Adrenal gland (tissue), 12 donors: ENCODE results near the gene CTXN3. TPM values are rescaled to one million over a fixed set of nuclear protein-coding genes. Genes with fewer than 3 reads are reported as not detected.
"Not testable (repeated sequence)": the region's sequence is repeated elsewhere in the genome, so short reads cannot be mapped to it uniquely, and the experiment has no call there.

Source experiments
- DNase-seq, 7 donors: peaks; one replicate each; pipeline ENCODE4 v3.0.0-alpha.2; 2019 to 2020
- H3K27ac ChIP-seq, 5 donors: fragments of 200-600 bp; sonication (generic) in 4 of 5; 1 replicate in 3 of 5; 2 replicates in 2 of 5; pipeline versions ENCODE4 v1.5.1 to v1.8.0; 2016 to 2020; ENCODE audit warnings: mild to moderate bottlenecking in 1 of 5
- H3K27me3 ChIP-seq: fragments of 200-600 bp; 2 replicates; pipeline ENCODE4 v1.8.0; 2021
- H3K36me3 ChIP-seq, 2 donors: fragments of 200-600 bp; replicated peaks in 1 of 2; 1 replicate in 1 of 2; 2 replicates in 1 of 2; pipeline versions ENCODE4 v1.5.1 to v1.8.0; 2018 to 2022
- H3K4me1 ChIP-seq, 2 donors: fragments of 200-600 bp; replicated peaks in 1 of 2; 1 replicate in 1 of 2; 2 replicates in 1 of 2; pipeline versions ENCODE4 v1.5.1 to v1.8.0; 2018 to 2021
- H3K4me3 ChIP-seq, 4 donors: fragments of 200-600 bp; sonication (generic) in 3 of 4; one replicate each; pipeline ENCODE4 v1.5.1; 2016 to 2018
- H3K9me3 ChIP-seq, 3 donors: fragments of 200-600 bp; sonication (generic) in 1 of 3; replicated peaks in 1 of 3; 1 replicate in 2 of 3; 2 replicates in 1 of 3; pipeline versions ENCODE4 v1.5.1 to v1.8.0; 2016 to 2021
- CTCF ChIP-seq, 6 experiments: fragments of 450-650 bp in 4 of 6; fragments of 200-600 bp in 2 of 6; sonication (generic) in 1 of 6; IDR thresholded peaks; 1 replicate in 5 of 6; 2 replicates in 1 of 6; pipeline versions ENCODE4 v1.5.1 to v1.8.0; 2016 to 2021; ENCODE audit warnings: antibody characterized with exemption in 6 of 6, mild to moderate bottlenecking in 2 of 6, moderate library complexity in 1 of 6
- POLR2A ChIP-seq, 2 donors: fragments of 450-650 bp; IDR thresholded peaks; one replicate each; pipeline ENCODE4 v1.6.1; 2017; ENCODE audit warnings: antibody characterized with exemption in 2 of 2, mild to moderate bottlenecking in 2 of 2, moderate library complexity in 1 of 2
- WGBS, 4 donors: extraction: QIAGEN DNeasy Blood & Tissue Kit in 2 of 4; methylation state at CpG; one replicate each; pipeline versions ENCODE4 v1.1.5 to v1.1.7; 2013 to 2017; 5-methylcytosine and 5-hydroxymethylcytosine counted together
- intact Hi-C, 2 donors: fragments of 100-400 bp; cut with DNase I; formaldehyde crosslinking; loops; one replicate each; pipeline versions ENCODE4 v1.14.1 to v1.15.0; 2022 to 2023
- polyA plus RNA-seq, 3 donors: library from polyadenylated mRNA; stranded (reverse); fragments of 200-250 nt in 2 of 3; fragments of 350-450 nt in 1 of 3; fragmentation: Illumina TruSeq in 1 of 3; extraction: RNeasy Lipid Tissue Mini Kit (QIAGEN cat#74804) in 1 of 3; gene quantifications; one replicate each; pipeline ENCODE4 v1.2.3, GENCODE V29; 2013 to 2014
- total RNA-seq, 9 donors: library from RNA; depleted of rRNA in 4 of 9; stranded (reverse); fragments of >200 nt in 4 of 9; fragments of 120-200 nt in 1 of 9; fragmentation: NEBNext Ultra II Directional in 1 of 9; extraction: Animal tissue kit (Norgen Biotek cat#: 25700) in 1 of 9; gene quantifications; one replicate each; pipeline versions ENCODE4 v1.1.0 to v1.2.4, GENCODE V29; 2013 to 2023
- donor health status: healthy with polysubstance abuse.
- donor health status: Bipolar disorder and iron deficiency.
- donor health status: DM: yes; HTN: yes; CAD: no.
- donor health status: DM: no; HTN: no; CAD: no.
- donor health status: DM: no; HTN: no; CAD: no.
- donor health status: DM: yes; HTN: yes; CAD: no.

CTXN3 gene
- total and polyA plus RNA-seq, 12 donors, result not detected

- 79 to 89% (median 82%) methylated on average over 6 of the region's 6 CpGs for WGBS, 4 donors
- H3K27ac ChIP-seq, result no peak overlapping the region
- H3K36me3 ChIP-seq, result no peaks in the 10 kb centered on the region
- TF ChIP-seq POLR2A (IDR thresholded peaks at IDR 0.05) (no peak), CTCF (IDR thresholded peaks at IDR 0.05) (no peak)
- no peaks in the 10 kb centered on the region for H3K4me1 ChIP-seq
- H3K9me3 ChIP-seq, result no peaks in the 10 kb centered on the region
- intact Hi-C loops, result no loop called here
- H3K4me3 ChIP-seq, result no peak overlapping the region
- no peaks in the 10 kb centered on the region for H3K27me3 ChIP-seq
- DNase-seq, result no peak
Observed at GRCh38 chr5:127671218-127671617, 22.3 kb downstream of the CTXN3 start.

GRCh38 chr5:127673117-127673800 is 24.4 kb downstream of the CTXN3 start:
- no peaks in the 10 kb centered on the region for H3K9me3 ChIP-seq
- H3K4me3 ChIP-seq, result no peak overlapping the region
- no peaks in the 10 kb centered on the region for H3K36me3 ChIP-seq
- no peaks in the 10 kb centered on the region for H3K4me1 ChIP-seq
- no peaks in the 10 kb centered on the region for H3K27me3 ChIP-seq
- WGBS, 4 donors, result 59 to 67% (median 62%) methylated on average over 2 of the region's 2 CpGs
- intact Hi-C loops, result no loop called here
- TF ChIP-seq CTCF (IDR thresholded peaks at IDR 0.05), result no peak
- no peak for TF ChIP-seq POLR2A (IDR thresholded peaks at IDR 0.05)
- no peak for DNase-seq
- H3K27ac ChIP-seq, result no peak overlapping the region

GRCh38 chr5:127676951-127677350 is 28.1 kb downstream of the CTXN3 start:
- H3K4me1 ChIP-seq, H3K36me3 ChIP-seq, H3K27ac ChIP-seq, DNase-seq, H3K9me3 ChIP-seq, intact Hi-C loops, H3K4me3 ChIP-seq, H3K27me3 ChIP-seq: not testable (repeated sequence)

GRCh38 chr5:127679691-127680330 is 30.9 kb downstream of the CTXN3 start:
- DNase-seq, H3K27me3 ChIP-seq, H3K4me3 ChIP-seq, H3K9me3 ChIP-seq, intact Hi-C loops, H3K27ac ChIP-seq, H3K4me1 ChIP-seq, H3K36me3 ChIP-seq: not testable (repeated sequence)
- WGBS, 4 donors, result 82 to 93% (median 90%) methylated on average over 3 of the region's 3 CpGs

GRCh38 chr5:127680595-127680994 is 31.7 kb downstream of the CTXN3 start:
- H3K27me3 ChIP-seq, result no peaks in the 10 kb centered on the region
- no peaks in the 10 kb centered on the region for H3K9me3 ChIP-seq
- 73 to 88% (median 76%) methylated on average over 1 of the region's 1 CpG for WGBS, 4 donors
- no peak overlapping the region for H3K4me3 ChIP-seq
- intact Hi-C loops, result no loop called here
- no peak for TF ChIP-seq POLR2A (IDR thresholded peaks at IDR 0.05)
- TF ChIP-seq CTCF (IDR thresholded peaks at IDR 0.05), result no peak
- H3K36me3 ChIP-seq, result no peaks in the 10 kb centered on the region
- no peak overlapping the region for H3K27ac ChIP-seq
- H3K4me1 ChIP-seq, result no peaks in the 10 kb centered on the region
- no peak for DNase-seq
